HG03342 (cell line): ENCODE data around the gene SLC45A2.
"Not testable (repeated sequence)": the region's sequence is repeated elsewhere in the genome, so short reads cannot be mapped to it uniquely, and the experiment has no call there.

Experiments
- ATAC-seq: cut with Tn5 transposase; IDR thresholded peaks from one replicate; pipeline ENCODE4 v1.9.1; 2021; ENCODE audit warnings: mild to moderate bottlenecking, moderate library complexity; ENCODE audit not compliant: unreplicated experiment

SLC45A2 gene

DNA sequence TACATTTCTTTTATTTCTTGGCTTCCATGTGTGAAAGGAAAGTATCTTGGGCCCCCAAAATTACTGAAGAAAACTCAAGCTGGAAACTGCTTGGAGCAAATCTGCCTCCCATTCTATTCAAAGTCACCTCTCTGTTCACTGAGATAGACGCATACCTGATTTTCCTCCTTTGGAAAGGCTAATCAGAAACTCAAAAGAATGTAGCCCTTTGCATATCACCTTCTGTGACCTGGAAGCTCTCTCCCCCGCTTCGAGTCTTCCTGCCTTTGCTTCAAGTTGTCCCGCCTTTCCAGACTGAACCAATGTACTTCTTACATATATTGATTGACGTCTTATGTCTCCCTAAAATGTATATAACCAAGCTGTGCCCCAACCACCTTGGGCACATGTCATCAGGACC lies 53.4 kb downstream of the SLC45A2 start:
- no peak for ATAC-seq

DNA sequence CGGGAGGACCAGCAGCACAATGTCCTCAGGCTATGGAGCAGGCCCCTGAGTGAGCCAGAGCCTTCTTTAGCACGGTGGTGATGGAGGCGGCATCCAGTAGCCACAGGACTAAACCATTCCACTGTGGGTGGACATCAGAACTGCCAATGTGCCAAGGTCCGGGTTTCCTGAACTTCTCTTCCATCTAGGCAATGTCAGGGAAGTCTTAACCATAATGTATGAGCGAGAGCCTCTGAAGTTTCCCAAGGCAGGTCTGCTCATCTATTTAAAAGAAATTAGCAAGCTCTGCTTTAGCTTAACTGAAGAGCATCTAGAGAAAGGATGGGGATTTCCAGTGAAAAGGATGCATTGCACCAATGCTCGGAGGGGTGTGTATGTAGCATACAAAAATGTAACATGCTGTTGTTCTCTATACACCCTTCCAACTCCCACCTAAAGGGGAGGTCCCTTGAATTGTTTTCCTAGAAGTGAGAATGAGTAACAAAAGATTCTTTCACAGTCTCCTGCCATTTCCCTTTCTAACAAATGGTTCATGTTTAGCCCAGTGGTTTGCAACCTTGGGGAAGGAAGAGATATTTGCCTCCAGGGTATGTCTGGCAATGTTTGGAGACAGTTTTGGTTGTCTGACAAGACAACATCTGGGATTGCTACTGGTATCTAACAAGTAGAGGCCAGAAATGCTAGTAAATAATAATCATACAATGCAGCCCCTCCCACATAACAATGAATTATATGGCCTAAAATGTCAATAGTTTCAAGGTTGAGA lies 54.4 kb downstream of the SLC45A2 start:
- no peak for ATAC-seq

DNA sequence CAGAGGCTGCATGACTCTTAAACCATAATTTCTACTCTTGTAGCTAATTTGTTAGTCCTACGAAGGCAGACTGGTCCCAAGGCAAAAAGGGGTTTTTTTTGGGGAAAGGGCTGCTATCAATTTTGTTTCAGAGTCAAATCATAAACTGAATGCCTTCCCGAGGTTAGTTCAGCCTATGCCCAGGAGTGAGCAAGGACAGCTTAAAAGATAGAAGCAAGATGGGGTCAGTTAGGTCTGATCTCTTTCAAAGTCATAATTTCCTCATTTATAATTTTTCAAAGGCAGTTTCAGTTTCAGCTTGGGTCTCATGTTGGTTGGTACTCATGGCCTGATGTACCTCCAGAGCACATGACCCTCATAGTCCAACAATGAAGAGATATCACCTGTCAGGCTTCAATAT lies 56.2 kb downstream of the SLC45A2 start:
- no peak for ATAC-seq

DNA sequence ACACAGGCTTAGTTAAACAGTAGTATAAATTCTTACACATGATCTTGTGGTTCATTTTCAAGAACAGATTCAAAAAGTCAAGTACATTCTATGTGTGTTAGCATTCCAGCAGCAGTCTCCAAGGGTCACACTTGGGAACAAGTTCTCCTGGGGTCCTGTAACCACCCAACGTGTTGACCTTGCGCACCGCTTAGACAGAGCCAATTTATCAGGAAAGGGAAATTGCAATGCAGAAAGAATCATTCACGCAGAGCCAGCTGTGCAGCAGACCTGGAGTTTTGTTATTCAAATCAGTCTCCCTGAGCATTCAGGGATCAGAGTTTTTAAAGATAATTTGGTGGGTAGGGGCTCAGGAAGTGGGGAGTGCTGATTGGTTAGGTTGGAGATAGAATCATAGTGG lies 56.8 kb downstream of the SLC45A2 start:
- ATAC-seq = no peak

DNA sequence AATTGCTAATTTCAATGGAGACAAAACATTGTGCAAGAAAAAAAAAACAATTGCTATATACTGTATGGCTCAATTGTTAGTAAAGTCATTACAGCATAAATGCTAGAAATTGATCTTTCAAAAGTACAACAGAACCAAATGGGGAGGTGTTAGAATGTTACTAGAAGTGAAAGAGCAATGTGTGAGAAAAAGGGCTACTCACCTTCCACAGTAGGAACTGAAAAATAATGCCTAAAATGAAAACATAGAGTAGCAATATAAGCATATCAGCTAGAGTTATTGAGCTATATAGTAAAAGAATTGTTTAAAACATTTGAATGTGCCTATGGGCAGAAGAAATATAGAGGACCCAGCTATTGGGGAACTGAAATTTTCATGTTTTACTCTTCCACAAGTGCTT lies 59.2 kb downstream of the SLC45A2 start:
- ATAC-seq = no peak

DNA sequence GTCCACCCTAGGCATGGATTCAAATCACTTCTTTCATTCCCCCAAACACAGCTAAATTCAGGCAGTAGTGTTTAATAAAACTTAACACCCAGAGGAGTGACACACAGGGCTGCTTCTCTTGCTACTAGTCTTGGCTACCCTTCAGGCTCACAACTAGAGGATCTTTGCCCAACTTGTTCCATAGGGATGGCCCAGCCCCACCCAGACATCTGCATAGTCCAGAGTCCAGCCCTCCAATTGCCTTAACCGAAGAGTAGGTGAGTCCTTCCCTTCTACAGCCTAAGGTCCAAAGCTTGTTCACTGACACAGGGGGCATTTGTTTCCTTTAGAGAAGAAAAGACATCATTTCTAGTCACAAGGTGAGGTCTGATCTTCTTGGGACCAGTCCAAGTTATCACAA lies 63.5 kb downstream of the SLC45A2 start:
- no peak for ATAC-seq

DNA sequence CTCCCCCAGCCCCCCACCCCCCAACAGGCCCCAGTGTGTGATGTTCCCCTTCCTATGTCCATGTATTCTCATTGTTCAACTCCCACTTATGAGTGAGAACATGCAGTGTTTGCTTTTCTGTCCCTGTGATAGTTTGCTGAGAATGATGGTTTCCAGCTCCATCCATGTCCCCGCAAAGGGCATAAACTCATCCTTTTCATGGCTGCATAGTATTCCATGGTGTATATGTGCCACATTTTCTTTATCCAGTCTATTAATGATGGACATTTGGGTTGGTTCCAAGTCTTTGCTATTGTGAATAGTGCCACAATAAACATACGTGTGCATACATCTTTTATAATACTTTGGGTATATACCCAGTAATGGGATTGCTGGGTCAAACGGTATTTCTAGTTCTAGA lies 69.6 kb downstream of the SLC45A2 start:
- ATAC-seq = not testable (repeated sequence)

DNA sequence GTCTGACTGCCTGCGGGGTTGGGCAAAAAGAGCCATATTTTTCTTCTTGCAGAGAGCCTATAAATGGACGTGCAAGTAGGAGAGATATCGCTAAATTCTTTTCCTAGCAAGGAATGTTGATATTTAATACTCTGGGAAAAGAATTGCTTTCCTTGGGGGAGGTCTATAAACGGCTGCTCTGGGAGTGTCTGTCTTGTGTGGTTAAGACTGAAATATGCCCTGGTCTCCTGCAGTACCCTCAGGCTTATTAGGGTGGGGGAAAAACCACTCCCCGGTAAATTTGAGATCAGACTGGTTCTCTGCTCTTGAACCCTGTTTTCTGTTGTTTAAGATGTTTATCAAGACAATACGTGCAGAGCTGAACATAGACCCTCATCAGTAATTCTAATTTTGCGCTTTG lies 78.2 kb downstream of the SLC45A2 start:
- ATAC-seq = not testable (repeated sequence)

DNA sequence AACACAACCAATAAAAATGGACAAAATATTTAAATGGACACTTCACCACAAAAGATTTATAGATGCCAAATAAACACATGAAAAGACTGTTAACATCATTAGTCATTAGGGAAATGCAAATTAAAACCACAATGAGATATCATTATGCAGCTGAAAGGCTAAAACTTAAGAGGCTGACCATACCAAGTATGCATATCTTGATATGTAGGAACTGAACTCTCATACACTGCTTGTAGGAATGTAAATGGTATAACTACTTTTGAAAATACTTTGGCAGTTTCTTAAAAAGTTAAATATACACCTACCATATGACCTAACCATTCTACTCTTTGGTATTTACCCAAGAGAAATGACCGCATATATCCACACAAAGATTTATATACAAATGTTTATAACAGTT lies 79.1 kb downstream of the SLC45A2 start:
- no peak for ATAC-seq

DNA sequence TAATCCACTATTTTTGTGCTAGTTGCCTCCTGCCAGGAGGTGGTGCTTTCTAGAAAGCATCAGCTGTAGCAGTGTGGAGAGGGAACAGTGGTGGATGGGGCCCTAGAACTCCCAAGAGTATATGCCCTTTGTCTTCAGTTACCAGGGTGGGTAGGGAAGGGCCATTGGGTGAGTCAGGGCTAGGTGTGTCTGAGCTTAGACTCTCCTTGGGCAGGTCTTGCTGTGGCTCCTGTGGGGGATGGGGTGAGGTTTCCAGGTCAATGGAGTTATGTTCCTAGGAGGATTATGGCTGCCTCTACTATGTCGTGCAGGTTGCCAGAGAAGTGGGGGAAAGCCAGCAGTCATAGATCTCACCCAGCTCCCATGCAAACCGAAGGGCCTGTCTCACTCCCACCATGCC lies 81.4 kb downstream of the SLC45A2 start:
- no peak for ATAC-seq

DNA sequence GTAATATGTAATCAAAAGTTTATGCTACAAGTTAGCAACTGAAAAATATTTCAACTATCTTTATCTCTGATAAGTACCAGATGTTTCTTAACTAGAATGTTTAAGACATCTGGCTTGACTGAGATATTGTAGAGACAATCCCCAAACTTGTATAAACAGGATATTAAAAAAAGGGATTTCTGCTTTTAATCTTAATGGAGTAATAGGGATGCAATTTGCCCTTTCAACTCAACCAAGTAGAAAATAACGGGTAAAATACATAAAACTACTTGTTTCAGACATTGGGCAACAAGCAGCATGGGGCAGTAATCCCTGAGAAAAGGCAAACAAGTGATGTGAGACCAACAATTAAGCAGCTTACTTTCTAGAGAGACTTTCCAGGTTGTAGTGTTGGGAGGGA lies 83.3 kb downstream of the SLC45A2 start:
- no peak for ATAC-seq
